HepG2 (cell line): ENCODE results near the gene SF3A2. TPM values are rescaled to one million over a fixed set of nuclear protein-coding genes. Genes with fewer than 3 reads are reported as not detected.

Experiments used
- EED ChIP-seq: sonication (generic); formaldehyde crosslinking; IDR thresholded peaks from 2 replicates; pipeline ENCODE4 v1.5.0; 2020; ENCODE audit warnings: mild to moderate bottlenecking, missing genetic modification reagents
- FOXA3 ChIP-seq: IDR thresholded peaks from 2 replicates; pipeline ENCODE4 v1.6.1; 2016; ENCODE audit warnings: missing genetic modification reagents, missing compliant biosample characterization
- HIVEP1 ChIP-seq: sonication (generic); formaldehyde crosslinking; IDR thresholded peaks from 2 replicates; pipeline ENCODE4 v1.4.0; 2020; ENCODE audit warnings: mild to moderate bottlenecking, missing genetic modification reagents
- HOXD1 ChIP-seq: sonication (generic); formaldehyde crosslinking; IDR thresholded peaks from 2 replicates; pipeline ENCODE4 v1.5.0; 2020; ENCODE audit warnings: missing genetic modification reagents
- LCORL ChIP-seq, 2 experiments: fragments of 450-650 bp in 1 of 2; sonication (generic) in 1 of 2; formaldehyde crosslinking in 1 of 2; IDR thresholded peaks; 2 replicates each; pipeline versions ENCODE4 v1.5.0 to v1.6.1; 2017 to 2020; ENCODE audit warnings: antibody characterized with exemption in 1 of 2, missing genetic modification reagents in 1 of 2
- MED1 ChIP-seq: sonication (generic); formaldehyde crosslinking; IDR thresholded peaks from 2 replicates; pipeline ENCODE4 v1.4.0; 2020; ENCODE audit warnings: missing genetic modification reagents
- MEF2D ChIP-seq: sonication (generic); formaldehyde crosslinking; IDR thresholded peaks from 2 replicates; pipeline ENCODE4 v1.5.1; 2020; ENCODE audit warnings: mild to moderate bottlenecking, missing genetic modification reagents
- NCOA1 ChIP-seq: sonication (generic); formaldehyde crosslinking; IDR thresholded peaks from 2 replicates; pipeline ENCODE4 v1.9.0; 2021; ENCODE audit warnings: missing genetic modification reagents
- SALL2 ChIP-seq: sonication (generic); formaldehyde crosslinking; IDR thresholded peaks from 2 replicates; pipeline ENCODE4 v1.8.1; 2023; ENCODE audit warnings: mild to moderate bottlenecking, missing genetic modification reagents, inconsistent platforms
- ZMYM2 ChIP-seq: sonication (generic); formaldehyde crosslinking; IDR thresholded peaks from 2 replicates; pipeline ENCODE4 v1.8.0; 2022; ENCODE audit warnings: mild to moderate bottlenecking, missing genetic modification reagents
- ZNF343 ChIP-seq: sonication (generic); formaldehyde crosslinking; IDR thresholded peaks from 2 replicates; pipeline ENCODE4 v1.4.0; 2020; ENCODE audit warnings: mild to moderate bottlenecking, missing genetic modification reagents
- ZNF451 ChIP-seq: sonication (generic); formaldehyde crosslinking; IDR thresholded peaks from 2 replicates; pipeline ENCODE4 v1.5.0; 2020; ENCODE audit warnings: mild to moderate bottlenecking, missing genetic modification reagents
- ZNF619 ChIP-seq: sonication (generic); formaldehyde crosslinking; IDR thresholded peaks from 2 replicates; pipeline ENCODE4 v1.4.0; 2020; ENCODE audit warnings: mild to moderate bottlenecking, missing genetic modification reagents
- ZNF720 ChIP-seq: sonication (generic); formaldehyde crosslinking; IDR thresholded peaks from 2 replicates; pipeline ENCODE4 v1.4.0; 2020; ENCODE audit warnings: missing genetic modification reagents
- polyA plus RNA-seq, 8 experiments: library from polyadenylated mRNA; depleted of rRNA in 3 of 8; stranded (reverse) in 7 of 8; unstranded in 1 of 8; fragments of >200 nt; fragmentation: Illumina TruSeq in 4 of 8; extraction: Trizol in 4 of 8; gene quantifications; 2 replicates each; pipeline versions ENCODE4 v1.2.1 to v1.2.3, GENCODE V29; 2011 to 2016; ENCODE audit warnings: low read depth in 4 of 8, missing spikeins in 1 of 8, mixed read lengths in 1 of 8; ENCODE audit not compliant: insufficient read depth in 1 of 8
- total RNA-seq, 5 experiments: library from RNA; depleted of rRNA; stranded (reverse); fragments of >200 nt; fragmentation: Illumina TruSeq; extraction: Trizol; gene quantifications; 2 replicates each; pipeline ENCODE4 v1.2.3, GENCODE V29; 2016; ENCODE audit warnings: low read depth in 1 of 5
- TF ChIP-seq, protein P1 (sequence below): sonication (generic); formaldehyde crosslinking; IDR thresholded peaks from 2 replicates; pipeline ENCODE4 v1.8.0; 2022; ENCODE audit warnings: missing genetic modification reagents, mild to moderate bottlenecking, moderate library complexity, borderline replicate concordance
- TF ChIP-seq, protein P2 (sequence below): sonication (generic); formaldehyde crosslinking; IDR thresholded peaks from 2 replicates; pipeline ENCODE4 v1.4.0; 2020; ENCODE audit warnings: missing genetic modification reagents
- TF ChIP-seq, protein P3 (sequence below): fragments of 450-650 bp; IDR thresholded peaks from 2 replicates; pipeline ENCODE4 v1.6.1; 2017
- TF ChIP-seq, protein P4 (sequence below): sonication (generic); formaldehyde crosslinking; IDR thresholded peaks from 2 replicates; pipeline ENCODE4 v1.5.0; 2020; ENCODE audit warnings: mild to moderate bottlenecking, missing genetic modification reagents, moderate library complexity
- TF ChIP-seq, protein P5 (sequence below): IDR thresholded peaks from 2 replicates; pipeline ENCODE4 v1.6.1; 2012; ENCODE audit warnings: inconsistent platforms
- TF ChIP-seq, protein P6 (sequence below): sonication (generic); formaldehyde crosslinking; IDR thresholded peaks from 2 replicates; pipeline ENCODE4 v1.5.1; 2020; ENCODE audit warnings: missing genetic modification reagents, mild to moderate bottlenecking, borderline replicate concordance

The SF3A2 gene
- total and polyA plus RNA-seq, 2 of the 13 experiments (the other 11 are each of a cell fraction or from before 2014, with no cell fraction given): 8.6 to 8.8 TPM

DNA sequence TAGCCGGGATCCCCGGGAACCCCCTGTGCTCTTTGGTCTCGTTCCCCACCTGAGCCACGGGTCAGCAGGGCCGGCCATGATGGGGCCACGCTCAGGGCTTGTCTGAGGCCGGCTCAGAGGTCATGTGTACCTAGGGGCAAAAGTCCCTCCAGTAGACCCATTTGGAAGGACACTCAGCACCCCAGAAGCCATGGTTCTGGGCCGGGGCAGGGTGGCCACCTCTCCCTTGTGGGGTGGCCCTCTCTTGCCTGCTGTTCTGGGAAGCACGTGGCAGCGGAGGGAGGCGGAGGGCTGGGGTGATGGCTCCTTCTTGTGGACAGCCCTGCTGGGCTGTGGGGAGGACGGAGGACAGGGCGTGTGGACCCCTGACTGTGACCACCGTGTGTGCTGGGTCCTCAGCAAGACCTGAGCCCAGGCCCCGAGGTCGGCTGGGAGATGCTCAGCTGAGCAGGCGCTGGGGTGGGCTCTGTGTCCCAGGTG is 51.8 kb downstream of the SF3A2 start (continued):
- TF ChIP-seq, protein P1, sequence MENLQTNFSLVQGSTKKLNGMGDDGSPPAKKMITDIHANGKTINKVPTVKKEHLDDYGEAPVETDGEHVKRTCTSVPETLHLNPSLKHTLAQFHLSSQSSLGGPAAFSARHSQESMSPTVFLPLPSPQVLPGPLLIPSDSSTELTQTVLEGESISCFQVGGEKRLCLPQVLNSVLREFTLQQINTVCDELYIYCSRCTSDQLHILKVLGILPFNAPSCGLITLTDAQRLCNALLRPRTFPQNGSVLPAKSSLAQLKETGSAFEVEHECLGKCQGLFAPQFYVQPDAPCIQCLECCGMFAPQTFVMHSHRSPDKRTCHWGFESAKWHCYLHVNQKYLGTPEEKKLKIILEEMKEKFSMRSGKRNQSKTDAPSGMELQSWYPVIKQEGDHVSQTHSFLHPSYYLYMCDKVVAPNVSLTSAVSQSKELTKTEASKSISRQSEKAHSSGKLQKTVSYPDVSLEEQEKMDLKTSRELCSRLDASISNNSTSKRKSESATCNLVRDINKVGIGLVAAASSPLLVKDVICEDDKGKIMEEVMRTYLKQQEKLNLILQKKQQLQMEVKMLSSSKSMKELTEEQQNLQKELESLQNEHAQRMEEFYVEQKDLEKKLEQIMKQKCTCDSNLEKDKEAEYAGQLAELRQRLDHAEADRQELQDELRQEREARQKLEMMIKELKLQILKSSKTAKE: peak; percentile 67
- TF ChIP-seq HOXD1 (CRISPR knock-in tag): 0 out of 2 replicates have a peak, but pooled peaks have one; percentile 28
- peak; percentile 45 for TF ChIP-seq FOXA3 (CRISPR knock-in tag)
- TF ChIP-seq ZNF451 (CRISPR knock-in tag): no peak; the same call in 1 of the 2 replicates
- 0 out of 2 replicates have a peak, but pooled peaks have one; percentile 16 for TF ChIP-seq ZNF619 (CRISPR knock-in tag)
- TF ChIP-seq, protein P2, sequence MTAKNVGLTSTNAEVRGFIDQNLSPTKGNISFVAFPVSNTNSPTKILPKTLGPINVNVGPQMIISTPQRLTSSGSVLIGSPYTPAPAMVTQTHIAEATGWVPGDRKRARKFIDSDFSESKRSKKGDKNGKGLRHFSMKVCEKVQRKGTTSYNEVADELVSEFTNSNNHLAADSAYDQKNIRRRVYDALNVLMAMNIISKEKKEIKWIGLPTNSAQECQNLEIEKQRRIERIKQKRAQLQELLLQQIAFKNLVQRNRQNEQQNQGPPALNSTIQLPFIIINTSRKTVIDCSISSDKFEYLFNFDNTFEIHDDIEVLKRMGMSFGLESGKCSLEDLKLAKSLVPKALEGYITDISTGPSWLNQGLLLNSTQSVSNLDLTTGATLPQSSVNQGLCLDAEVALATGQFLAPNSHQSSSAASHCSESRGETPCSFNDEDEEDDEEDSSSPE: peak; percentile 42; the same call in 1 of the 2 replicates
- peak; percentile 74 for TF ChIP-seq MED1 (CRISPR knock-in tag)
- TF ChIP-seq EED (CRISPR knock-in tag): peak; percentile 63; the same call in 1 of the 2 replicates
- TF ChIP-seq SALL2 (CRISPR knock-in tag): 0 out of 2 replicates have a peak, but pooled peaks have one; percentile 34
- TF ChIP-seq, protein P3, sequence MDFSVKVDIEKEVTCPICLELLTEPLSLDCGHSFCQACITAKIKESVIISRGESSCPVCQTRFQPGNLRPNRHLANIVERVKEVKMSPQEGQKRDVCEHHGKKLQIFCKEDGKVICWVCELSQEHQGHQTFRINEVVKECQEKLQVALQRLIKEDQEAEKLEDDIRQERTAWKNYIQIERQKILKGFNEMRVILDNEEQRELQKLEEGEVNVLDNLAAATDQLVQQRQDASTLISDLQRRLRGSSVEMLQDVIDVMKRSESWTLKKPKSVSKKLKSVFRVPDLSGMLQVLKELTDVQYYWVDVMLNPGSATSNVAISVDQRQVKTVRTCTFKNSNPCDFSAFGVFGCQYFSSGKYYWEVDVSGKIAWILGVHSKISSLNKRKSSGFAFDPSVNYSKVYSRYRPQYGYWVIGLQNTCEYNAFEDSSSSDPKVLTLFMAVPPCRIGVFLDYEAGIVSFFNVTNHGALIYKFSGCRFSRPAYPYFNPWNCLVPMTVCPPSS: no peak
- TF ChIP-seq LCORL (IDR thresholded peaks at IDR 0.05): no peak
- peak; percentile 94 for TF ChIP-seq LCORL (CRISPR knock-in tag; IDR thresholded peaks at IDR 0.05)
- TF ChIP-seq HIVEP1 (CRISPR knock-in tag): peak; percentile 99
- no peak for TF ChIP-seq NCOA1 (CRISPR knock-in tag)
- peak; percentile 92 for TF ChIP-seq ZMYM2
- TF ChIP-seq, protein P4, sequence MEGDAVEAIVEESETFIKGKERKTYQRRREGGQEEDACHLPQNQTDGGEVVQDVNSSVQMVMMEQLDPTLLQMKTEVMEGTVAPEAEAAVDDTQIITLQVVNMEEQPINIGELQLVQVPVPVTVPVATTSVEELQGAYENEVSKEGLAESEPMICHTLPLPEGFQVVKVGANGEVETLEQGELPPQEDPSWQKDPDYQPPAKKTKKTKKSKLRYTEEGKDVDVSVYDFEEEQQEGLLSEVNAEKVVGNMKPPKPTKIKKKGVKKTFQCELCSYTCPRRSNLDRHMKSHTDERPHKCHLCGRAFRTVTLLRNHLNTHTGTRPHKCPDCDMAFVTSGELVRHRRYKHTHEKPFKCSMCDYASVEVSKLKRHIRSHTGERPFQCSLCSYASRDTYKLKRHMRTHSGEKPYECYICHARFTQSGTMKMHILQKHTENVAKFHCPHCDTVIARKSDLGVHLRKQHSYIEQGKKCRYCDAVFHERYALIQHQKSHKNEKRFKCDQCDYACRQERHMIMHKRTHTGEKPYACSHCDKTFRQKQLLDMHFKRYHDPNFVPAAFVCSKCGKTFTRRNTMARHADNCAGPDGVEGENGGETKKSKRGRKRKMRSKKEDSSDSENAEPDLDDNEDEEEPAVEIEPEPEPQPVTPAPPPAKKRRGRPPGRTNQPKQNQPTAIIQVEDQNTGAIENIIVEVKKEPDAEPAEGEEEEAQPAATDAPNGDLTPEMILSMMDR (CRISPR knock-in tag): peak; percentile 30; the same call in 1 of the 2 replicates
- no peak for TF ChIP-seq ZNF720
- 0 out of 2 replicates have a peak, but pooled peaks have one; percentile 27 for TF ChIP-seq ZNF343 (CRISPR knock-in tag)
- TF ChIP-seq MEF2D: peak; percentile 23; the same call in 1 of the 2 replicates
- TF ChIP-seq, protein P5, sequence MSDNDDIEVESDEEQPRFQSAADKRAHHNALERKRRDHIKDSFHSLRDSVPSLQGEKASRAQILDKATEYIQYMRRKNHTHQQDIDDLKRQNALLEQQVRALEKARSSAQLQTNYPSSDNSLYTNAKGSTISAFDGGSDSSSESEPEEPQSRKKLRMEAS: peak; percentile 84
- TF ChIP-seq, protein P6, sequence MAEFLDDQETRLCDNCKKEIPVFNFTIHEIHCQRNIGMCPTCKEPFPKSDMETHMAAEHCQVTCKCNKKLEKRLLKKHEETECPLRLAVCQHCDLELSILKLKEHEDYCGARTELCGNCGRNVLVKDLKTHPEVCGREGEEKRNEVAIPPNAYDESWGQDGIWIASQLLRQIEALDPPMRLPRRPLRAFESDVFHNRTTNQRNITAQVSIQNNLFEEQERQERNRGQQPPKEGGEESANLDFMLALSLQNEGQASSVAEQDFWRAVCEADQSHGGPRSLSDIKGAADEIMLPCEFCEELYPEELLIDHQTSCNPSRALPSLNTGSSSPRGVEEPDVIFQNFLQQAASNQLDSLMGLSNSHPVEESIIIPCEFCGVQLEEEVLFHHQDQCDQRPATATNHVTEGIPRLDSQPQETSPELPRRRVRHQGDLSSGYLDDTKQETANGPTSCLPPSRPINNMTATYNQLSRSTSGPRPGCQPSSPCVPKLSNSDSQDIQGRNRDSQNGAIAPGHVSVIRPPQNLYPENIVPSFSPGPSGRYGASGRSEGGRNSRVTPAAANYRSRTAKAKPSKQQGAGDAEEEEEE (CRISPR knock-in tag): 0 out of 2 replicates have a peak, but pooled peaks have one; percentile 39
